AG09309 (cell line): ENCODE data around the gene PEX26.
"Not testable (repeated sequence)": the region's sequence is repeated elsewhere in the genome, so short reads cannot be mapped to it uniquely, and the experiment has no call there.

ENCODE experiments used
- DNase-seq: peaks from one replicate; pipeline ENCODE4 v3.0.0-alpha.2; 2010; ENCODE audit warnings: low read depth
- H3K4me3 ChIP-seq: 2 replicates; pipeline ENCODE4 v1.5.1; 2011; ENCODE audit warnings: mild to moderate bottlenecking, low read depth, low read length, moderate library complexity; ENCODE audit not compliant: control insufficient read depth
- TF ChIP-seq, protein P1 (sequence below): IDR thresholded peaks from 2 replicates; pipeline ENCODE4 v1.5.1; 2011; ENCODE audit warnings: mild to moderate bottlenecking, low read depth, low read length, inconsistent platforms; ENCODE audit not compliant: insufficient read depth, control insufficient read depth; ENCODE audit errors: missing control alignments

The PEX26 gene

DNA sequence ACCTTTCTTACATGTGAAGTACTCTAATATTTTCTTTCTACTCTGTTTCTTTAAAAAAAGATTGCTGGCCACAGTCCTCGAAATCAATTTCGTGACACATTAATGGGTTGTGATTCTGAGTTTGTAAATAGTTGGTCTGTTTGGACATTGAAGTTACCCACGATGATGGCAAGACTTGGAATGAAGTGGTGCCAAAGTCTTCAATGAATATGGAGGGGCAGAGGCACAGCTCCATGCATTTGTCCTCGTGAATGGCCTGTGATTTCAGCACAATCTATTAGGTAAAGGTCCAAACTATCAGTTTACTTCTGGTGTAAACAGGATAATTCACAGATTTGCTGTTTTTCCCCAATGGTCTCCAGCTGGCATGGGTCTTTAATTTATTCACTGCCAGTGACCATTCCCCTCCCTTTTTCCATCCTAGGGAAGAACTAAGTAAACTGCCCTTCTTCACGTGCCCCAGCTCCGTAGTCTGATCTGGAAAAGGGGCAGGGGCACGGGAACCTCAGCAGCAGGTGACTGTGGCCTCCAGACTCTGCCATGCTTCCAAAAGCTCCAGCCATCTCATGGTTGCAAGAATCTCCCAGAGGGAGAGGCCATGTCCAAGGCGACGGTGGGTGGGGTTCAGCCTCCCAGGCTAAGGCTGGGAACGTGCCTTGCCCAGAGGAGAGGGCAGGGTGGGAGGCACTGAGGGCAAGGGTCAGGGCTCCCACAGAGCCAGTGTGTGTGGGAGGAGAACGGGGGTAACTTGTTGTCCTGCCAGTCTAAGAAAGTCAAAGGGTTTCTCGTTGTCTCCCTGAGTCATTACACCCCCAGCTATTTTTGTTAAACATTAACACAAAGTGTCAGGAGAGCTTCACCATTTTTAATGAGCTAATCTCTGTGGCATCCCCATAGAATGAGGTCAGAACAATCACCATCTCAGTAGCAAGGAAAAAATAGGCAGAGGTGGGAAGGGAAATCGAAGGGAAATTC, 16.9 kb upstream of the PEX26 start:
- TF ChIP-seq, protein P1, sequence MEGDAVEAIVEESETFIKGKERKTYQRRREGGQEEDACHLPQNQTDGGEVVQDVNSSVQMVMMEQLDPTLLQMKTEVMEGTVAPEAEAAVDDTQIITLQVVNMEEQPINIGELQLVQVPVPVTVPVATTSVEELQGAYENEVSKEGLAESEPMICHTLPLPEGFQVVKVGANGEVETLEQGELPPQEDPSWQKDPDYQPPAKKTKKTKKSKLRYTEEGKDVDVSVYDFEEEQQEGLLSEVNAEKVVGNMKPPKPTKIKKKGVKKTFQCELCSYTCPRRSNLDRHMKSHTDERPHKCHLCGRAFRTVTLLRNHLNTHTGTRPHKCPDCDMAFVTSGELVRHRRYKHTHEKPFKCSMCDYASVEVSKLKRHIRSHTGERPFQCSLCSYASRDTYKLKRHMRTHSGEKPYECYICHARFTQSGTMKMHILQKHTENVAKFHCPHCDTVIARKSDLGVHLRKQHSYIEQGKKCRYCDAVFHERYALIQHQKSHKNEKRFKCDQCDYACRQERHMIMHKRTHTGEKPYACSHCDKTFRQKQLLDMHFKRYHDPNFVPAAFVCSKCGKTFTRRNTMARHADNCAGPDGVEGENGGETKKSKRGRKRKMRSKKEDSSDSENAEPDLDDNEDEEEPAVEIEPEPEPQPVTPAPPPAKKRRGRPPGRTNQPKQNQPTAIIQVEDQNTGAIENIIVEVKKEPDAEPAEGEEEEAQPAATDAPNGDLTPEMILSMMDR = no peak
- no peak for DNase-seq
- H3K4me3 ChIP-seq = no peak overlapping the region

DNA sequence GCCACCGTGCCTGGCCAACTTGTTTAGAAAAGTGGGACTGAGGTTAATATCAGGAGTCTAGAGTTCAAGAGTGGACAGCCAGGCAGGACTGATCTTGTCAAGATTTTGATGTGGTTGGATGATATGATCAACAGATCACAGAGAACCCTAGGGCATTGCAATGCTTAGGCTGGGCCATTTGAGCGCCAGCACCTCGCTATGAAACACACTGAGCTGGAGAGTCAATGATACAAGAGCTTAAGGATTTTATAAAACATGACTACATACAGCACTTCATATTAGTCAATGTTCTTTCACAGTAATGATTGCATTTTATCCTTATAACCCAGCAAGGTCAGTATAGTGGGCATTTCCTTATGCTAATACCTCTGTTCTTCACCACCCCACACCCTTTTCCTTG, 15.4 kb upstream of the PEX26 start:
- no peak for DNase-seq
- TF ChIP-seq, protein P1 = no peak
- no peak overlapping the region for H3K4me3 ChIP-seq

DNA sequence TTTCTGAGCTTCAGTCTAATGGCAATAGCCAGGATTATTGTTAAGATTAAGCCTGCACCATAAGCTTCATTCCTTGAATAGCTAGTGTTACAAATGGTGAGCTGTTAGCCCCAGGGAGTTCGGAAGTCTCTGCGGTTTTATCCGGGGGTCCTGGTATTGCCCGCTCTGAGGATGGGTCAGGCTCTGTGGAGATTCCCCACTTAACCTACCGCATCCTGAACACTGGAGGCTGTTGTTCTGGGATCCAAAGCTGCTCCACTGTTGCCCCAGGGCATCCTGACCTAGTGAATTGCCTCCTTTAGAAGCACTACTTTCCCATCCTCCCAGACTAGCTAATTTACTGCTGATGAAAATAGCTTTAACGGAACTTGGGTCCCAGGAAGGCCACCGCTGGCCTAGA, 14.5 kb upstream of the PEX26 start:
- no peak overlapping the region for H3K4me3 ChIP-seq
- TF ChIP-seq, protein P1 = no peak
- no peak for DNase-seq

DNA sequence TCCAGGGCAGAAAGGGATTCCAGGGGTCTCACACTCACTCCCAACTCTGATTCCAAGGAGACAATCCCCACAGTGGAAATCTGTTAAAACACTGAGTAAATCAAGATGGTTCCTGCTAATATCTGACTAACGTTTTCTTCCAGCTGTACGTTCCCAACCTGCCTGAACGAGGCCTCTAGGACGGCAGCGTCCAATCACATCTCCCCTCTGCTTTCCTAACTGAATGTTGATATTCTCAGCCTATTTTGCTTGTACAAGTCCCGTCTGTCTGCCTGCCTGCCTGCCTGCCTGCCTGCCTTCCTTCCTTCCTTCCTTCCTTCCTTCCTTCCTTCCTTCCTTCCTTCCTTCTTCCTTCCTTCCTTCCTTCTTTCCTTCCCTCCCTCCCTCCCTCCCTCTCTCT, 14.1 kb upstream of the PEX26 start:
- not testable (repeated sequence) for DNase-seq, H3K4me3 ChIP-seq

DNA sequence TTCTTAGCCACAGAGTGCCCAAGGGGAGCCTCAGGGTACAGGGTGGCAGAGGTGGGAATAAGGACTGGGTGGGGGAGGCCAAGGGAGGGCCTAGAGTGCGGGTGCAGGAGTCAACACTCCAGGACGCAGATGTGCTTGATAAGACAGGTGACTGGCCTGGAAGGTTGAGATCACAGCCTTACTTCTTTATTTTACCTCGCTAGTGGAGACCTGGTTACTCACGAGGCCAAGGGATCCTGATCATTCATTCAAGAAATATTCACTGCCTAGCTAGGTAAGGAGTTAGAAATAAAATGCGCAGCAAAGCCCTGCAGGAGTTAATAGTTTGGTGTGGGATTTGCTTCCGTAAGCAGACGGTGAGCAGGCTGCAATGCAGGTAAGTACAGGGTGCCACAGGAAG, 13.2 kb upstream of the PEX26 start:
- DNase-seq = no peak
- TF ChIP-seq, protein P1 = no peak
- no peak overlapping the region for H3K4me3 ChIP-seq

DNA sequence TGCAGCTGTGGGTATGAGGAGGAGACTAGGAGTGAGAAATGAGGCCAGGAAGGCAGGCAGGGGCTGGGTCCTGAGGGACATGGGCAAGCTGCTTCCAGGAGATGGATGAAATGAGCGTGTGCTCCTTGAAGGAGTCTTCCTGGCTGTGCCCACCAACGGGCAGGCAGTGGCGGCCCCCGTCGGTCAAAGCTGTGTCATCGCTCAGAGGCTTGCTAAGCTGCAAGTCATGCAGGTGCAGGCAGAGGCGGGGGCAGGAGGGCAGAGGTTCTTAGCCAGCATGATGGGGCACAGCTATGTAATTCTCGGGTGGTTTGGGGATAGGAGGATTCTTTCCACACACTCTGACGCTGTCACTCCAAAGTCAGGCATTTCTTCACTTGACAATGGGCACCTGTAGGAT, 12.5 kb upstream of the PEX26 start:
- TF ChIP-seq, protein P1 = no peak
- H3K4me3 ChIP-seq = no peak overlapping the region
- no peak for DNase-seq

DNA sequence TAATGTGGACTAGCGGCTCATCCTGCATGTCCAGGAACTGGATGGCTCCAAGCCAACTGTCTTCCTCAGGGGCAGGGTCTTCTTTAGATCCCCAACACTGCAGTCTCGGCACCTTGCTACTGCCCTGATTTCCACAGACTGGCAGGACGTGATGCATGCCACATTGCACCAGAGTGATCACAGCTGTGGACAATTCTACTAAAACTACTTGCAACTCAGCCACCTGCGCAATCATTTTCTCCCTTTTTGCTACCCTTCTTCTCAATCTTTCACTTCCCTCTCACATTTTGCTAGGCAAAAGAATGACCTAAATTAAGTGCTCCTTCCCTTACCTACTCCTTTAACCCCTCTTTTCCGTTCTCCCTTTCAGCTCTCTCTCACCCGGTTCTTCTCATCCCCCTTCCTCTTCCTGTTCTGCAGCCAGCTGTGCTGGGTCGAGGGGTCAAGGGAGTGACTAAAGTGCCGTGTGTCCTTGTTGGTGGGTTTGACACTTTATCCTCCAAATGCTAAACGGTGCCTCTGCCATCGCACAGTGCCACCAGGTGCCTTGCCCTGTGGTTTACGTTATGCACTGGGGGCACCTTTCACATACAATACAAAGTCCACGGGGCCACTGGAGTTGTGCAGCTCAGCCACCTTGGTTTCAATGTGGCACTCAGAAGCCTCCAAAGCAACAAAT, 11.5 kb upstream of the PEX26 start:
- H3K4me3 ChIP-seq = no peak overlapping the region
- DNase-seq = no peak
- TF ChIP-seq, protein P1 = no peak
